Erythroblast (primary cell): Measurements from ENCODE around the gene CCDC6.
"Not testable (repeated sequence)": the region's sequence is repeated elsewhere in the genome, so short reads cannot be mapped to it uniquely, and the experiment has no call there.

Experiments used
- DNase-seq, 2 experiments: peaks; one replicate each; lab custom pipeline; 2025; lab: John Stamatoyannopoulos, UW
- GATA1 ChIP-seq: IDR thresholded peaks from 2 replicates; pipeline ENCODE4 v1.6.1; 2011; ENCODE audit warnings: low read depth, mild to moderate bottlenecking, control low read depth, low read length, moderate library complexity
- POLR2A ChIP-seq: IDR thresholded peaks from 2 replicates; pipeline ENCODE4 v1.6.1; 2011; ENCODE audit warnings: mild to moderate bottlenecking, low read length

Gene CCDC6

GRCh38 chr10:59900048-59900727, 6.2 kb downstream of the CCDC6 start:
- no peak for DNase-seq
- TF ChIP-seq GATA1 (no peak), POLR2A (no peak)

GRCh38 chr10:59898125-59898835, 8.1 kb downstream of the CCDC6 start:
- DNase-seq: no peak
- no peak for TF ChIP-seq POLR2A
- TF ChIP-seq GATA1: no peak

GRCh38 chr10:59896191-59896590, 10.2 kb downstream of the CCDC6 start:
- TF ChIP-seq POLR2A (no peak), GATA1 (no peak)
- peak; percentile 60 to 65 for DNase-seq

GRCh38 chr10:59895629-59896116, 10.7 kb downstream of the CCDC6 start:
- TF ChIP-seq GATA1 (no peak), POLR2A (no peak)
- DNase-seq: no peak

GRCh38 chr10:59894114-59894513, 12.2 kb downstream of the CCDC6 start:
- TF ChIP-seq GATA1: no peak
- TF ChIP-seq POLR2A: no peak
- no peak for DNase-seq

GRCh38 chr10:59892697-59893096, 13.7 kb downstream of the CCDC6 start:
- no peak for TF ChIP-seq POLR2A
- DNase-seq: peak in 1 of 2 experiments; percentile 9

- no peak for TF ChIP-seq GATA1
- no peak for TF ChIP-seq POLR2A
- DNase-seq: no peak
Measured at GRCh38 chr10:59891936-59892335, 14.4 kb downstream of the CCDC6 start.

- TF ChIP-seq POLR2A (no peak), GATA1 (no peak)
- no peak for DNase-seq
Measured at GRCh38 chr10:59891349-59891748, 15.0 kb downstream of the CCDC6 start.

GRCh38 chr10:59888781-59889435, 17.4 kb downstream of the CCDC6 start:
- peak; percentile 33 to 59 for DNase-seq

GRCh38 chr10:59887972-59888640, 18.2 kb downstream of the CCDC6 start:
- no peak for DNase-seq
- TF ChIP-seq POLR2A: no peak
- TF ChIP-seq GATA1: no peak

More at GRCh38 chr10:59888781-59889435, 17.4 kb downstream of the CCDC6 start:
- no peak for TF ChIP-seq GATA1
- no peak for TF ChIP-seq POLR2A

- no peak for TF ChIP-seq GATA1
- TF ChIP-seq POLR2A: no peak
- no peak for DNase-seq
Measured at GRCh38 chr10:59887006-59887405, 19.4 kb downstream of the CCDC6 start.

GRCh38 chr10:59885430-59886134, 20.8 kb downstream of the CCDC6 start:
- TF ChIP-seq GATA1 (no peak), POLR2A (no peak)
- peak; percentile 20 to 30 for DNase-seq

GRCh38 chr10:59884893-59885292, 21.5 kb downstream of the CCDC6 start:
- DNase-seq: not testable (repeated sequence)
